Measurements from ENCODE around the gene CCDC70.

DNA sequence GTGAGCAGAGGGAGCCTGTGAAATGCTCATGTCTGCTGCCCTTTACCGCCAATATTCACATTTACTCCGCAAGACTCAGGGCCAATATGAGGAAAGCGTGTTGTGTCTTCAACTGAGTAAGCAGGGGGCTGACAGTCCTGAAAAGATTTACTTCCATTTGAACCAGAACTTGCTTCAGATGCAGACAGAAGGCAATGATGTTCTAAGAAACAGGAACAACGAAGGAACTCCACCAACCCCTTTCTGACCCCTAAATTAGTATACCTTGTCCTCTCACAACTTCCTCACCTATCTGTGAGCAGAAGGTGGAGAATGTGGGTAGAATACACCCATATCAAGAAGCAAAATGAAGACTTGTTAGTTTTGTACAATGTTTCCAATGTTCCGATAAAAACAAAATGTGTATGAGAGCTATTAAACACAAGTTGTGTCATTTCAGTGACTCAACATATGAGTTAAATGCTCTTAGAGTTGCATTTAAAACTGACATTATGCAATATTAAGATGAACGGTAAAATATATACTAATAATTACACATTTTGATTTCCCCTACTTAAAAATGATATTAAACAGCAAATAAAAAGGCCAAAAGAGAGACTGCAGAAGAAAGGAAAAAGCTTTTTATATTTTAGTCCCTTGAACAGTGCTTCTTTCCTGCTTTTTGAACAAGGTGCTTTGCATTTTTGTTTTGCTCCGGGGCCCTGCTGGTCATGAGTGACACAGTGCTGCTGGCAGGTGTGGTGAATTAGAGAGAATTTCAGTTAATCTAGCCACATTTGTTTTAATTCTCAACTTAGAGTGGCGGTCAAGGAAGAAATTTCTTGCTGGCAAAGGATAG is 32.8 kb upstream of the CCDC70 start:
- TF ChIP-seq, protein P1, sequence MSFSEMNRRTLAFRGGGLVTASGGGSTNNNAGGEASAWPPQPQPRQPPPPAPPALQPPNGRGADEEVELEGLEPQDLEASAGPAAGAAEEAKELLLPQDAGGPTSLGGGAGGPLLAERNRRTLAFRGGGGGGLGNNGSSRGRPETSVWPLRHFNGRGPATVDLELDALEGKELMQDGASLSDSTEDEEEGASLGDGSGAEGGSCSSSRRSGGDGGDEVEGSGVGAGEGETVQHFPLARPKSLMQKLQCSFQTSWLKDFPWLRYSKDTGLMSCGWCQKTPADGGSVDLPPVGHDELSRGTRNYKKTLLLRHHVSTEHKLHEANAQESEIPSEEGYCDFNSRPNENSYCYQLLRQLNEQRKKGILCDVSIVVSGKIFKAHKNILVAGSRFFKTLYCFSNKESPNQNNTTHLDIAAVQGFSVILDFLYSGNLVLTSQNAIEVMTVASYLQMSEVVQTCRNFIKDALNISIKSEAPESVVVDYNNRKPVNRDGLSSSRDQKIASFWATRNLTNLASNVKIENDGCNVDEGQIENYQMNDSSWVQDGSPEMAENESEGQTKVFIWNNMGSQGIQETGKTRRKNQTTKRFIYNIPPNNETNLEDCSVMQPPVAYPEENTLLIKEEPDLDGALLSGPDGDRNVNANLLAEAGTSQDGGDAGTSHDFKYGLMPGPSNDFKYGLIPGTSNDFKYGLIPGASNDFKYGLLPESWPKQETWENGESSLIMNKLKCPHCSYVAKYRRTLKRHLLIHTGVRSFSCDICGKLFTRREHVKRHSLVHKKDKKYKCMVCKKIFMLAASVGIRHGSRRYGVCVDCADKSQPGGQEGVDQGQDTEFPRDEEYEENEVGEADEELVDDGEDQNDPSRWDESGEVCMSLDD (tag by site-specific recombination; IDR thresholded peaks at IDR 0.05), result no peak
- no peak for TF ChIP-seq ZNF530 (tag by site-specific recombination; IDR thresholded peaks at IDR 0.05; ENCODE audit: low read depth)

All from HEK293 (cell line).